Activated CD4-positive, alpha-beta T cell treated with anti-CD3 and anti-CD28 coated beads, Interleukin-2, amount 10 ng/mL, durations not matched to agents 24 days and 14 days (primary cell): ENCODE data around the gene RXFP3. TPM values are rescaled to one million over a fixed set of nuclear protein-coding genes. Genes with fewer than 3 reads are reported as not detected.
"Not testable (repeated sequence)": the region's sequence is repeated elsewhere in the genome, so short reads cannot be mapped to it uniquely, and the experiment has no call there.

Source experiments
- DNase-seq: peaks from one replicate; pipeline ENCODE4 v3.0.0; 2022
- H3K27ac Mint-ChIP-seq: one replicate; pipeline ENCODE4 v1.8.0; 2022; ENCODE audit warnings: mild to moderate bottlenecking, mixed read lengths
- H3K27me3 Mint-ChIP-seq: one replicate; pipeline ENCODE4 v1.8.0; 2022; ENCODE audit warnings: mixed read lengths
- H3K36me3 Mint-ChIP-seq: one replicate; pipeline ENCODE4 v1.8.0; 2022; ENCODE audit warnings: low read depth, mild to moderate bottlenecking, mixed read lengths
- H3K4me1 Mint-ChIP-seq: one replicate; pipeline ENCODE4 v1.8.0; 2021; ENCODE audit warnings: mixed read lengths
- H3K4me3 Mint-ChIP-seq: one replicate; pipeline ENCODE4 v1.8.0; 2022; ENCODE audit warnings: mild to moderate bottlenecking, moderate library complexity, mixed read lengths
- H3K9me3 Mint-ChIP-seq: one replicate; pipeline ENCODE4 v1.8.0; 2021; ENCODE audit warnings: mixed read lengths
- intact Hi-C: fragments of 100-400 bp; cut with micrococcal nuclease; formaldehyde crosslinking; loops from one replicate; pipeline ENCODE4 v1.15.1; 2023
- total RNA-seq: library from RNA; stranded (reverse); gene quantifications from 2 replicates; pipeline ENCODE4 v1.2.3, GENCODE V29; 2022

RXFP3 gene
- total RNA-seq, 1 donor from 2014 or later: not detected

DNA sequence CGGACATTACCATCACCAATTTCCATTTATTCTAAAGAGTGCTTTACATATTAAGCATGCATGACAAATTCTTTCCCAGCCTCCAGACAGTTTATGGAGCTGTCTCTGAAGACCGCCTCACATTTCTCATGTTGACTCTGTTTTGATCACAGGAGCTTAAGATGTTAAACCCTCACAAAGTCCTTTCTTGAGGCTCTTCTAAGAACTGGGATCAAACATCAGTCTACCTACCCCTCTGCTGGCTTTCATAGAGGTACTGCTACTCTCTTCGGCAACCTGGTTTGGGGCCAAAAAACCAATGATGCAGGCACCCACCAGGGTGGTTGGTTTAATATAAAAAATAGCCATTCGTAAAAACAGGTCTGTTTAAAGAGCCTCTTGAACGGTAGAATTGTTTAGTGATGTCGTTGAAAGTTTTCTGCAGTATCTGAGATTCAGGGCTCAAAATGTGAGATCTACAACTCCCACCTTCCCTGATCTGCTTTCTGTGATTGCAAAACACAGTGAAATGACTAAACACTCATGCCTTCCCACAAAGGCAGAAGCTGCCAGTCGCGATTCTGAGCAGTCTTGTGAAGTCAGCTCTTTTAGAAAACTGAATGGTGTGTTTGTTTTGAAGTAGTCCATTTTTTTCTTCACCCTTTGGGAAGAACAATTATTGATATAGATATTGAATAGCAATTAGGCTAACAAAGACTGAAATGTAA is 3.5 kb downstream of the RXFP3 start:
- intact Hi-C loops: loop anchor here (5.0 kb wide), 1 partner anchor 1227 kb away; the partner anchor contains the start of gene NPR3
- peaks cover 54% of the 10 kb centered on the region for H3K27me3 Mint-ChIP-seq
- H3K9me3 Mint-ChIP-seq: no peaks in the 10 kb centered on the region
- H3K36me3 Mint-ChIP-seq: no peaks in the 10 kb centered on the region
- peaks cover 3% of the 10 kb centered on the region for H3K4me1 Mint-ChIP-seq
- no peak overlapping the region for H3K4me3 Mint-ChIP-seq
- no peak overlapping the region for H3K27ac Mint-ChIP-seq
- DNase-seq: no peak

DNA sequence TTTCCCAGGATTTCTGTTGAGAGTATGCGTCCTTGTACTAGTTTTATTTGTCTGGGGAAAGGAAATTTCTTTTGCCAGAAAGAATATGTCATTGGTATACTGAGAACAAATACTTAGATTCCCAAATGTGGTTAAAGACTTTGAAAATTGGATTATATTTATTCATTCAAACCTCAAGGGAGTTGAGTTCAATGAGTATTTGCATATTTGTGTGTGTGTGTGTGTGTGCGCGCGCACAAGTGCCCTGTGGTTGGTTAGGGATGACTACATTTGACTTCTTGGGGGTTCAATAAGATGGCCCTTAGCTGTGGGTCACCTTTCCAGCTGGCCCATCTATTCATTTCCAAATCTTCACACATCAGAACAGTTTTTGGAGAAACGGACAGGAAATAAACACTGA is 4.9 kb downstream of the RXFP3 start:
- Mint-ChIP-seq H3K9me3 (no peaks in the 10 kb centered on the region), H3K36me3 (no peaks in the 10 kb centered on the region), H3K4me1 (peaks cover under 1% of the 10 kb centered on the region), H3K27ac (no peak overlapping the region), H3K4me3 (no peak overlapping the region), H3K27me3 (peaks cover 46% of the 10 kb centered on the region)
- intact Hi-C loops: no loop called here
- no peak for DNase-seq

DNA sequence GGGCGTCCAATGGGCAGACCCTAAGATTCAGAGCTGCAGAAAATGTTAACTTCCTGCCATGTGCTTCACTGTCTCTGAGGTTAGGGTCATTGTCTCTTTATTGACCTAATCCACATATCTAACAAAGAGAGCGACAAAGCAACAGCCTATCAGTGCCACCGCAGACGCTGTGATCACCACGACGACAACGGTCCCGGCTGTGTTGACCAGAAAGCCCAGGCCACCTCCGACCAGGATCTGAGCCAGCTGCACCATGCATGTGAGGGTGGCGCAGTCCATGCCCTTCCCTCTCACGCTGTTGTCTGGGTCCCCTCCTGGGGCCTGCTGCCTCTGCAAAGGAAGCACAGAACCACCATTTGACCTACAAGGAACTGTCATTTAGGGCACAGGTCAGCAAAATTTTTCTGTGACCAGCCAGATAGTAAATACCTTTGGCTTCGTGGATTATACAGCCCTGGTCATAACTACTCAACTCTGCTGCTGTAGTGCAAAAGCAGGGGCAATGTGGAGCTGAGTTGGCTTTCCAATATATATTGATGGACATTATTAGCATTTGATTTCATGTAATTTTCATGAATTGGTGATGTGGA is 8.5 kb downstream of the RXFP3 start:
- no peak overlapping the region for H3K4me3 Mint-ChIP-seq
- no peak for DNase-seq
- peaks cover 25% of the 10 kb centered on the region for H3K27me3 Mint-ChIP-seq
- no peak overlapping the region for H3K27ac Mint-ChIP-seq
- no peaks in the 10 kb centered on the region for H3K4me1 Mint-ChIP-seq
- intact Hi-C loops: no loop called here
- no peaks in the 10 kb centered on the region for H3K36me3 Mint-ChIP-seq
- H3K9me3 Mint-ChIP-seq: peaks cover 3% of the 10 kb centered on the region

DNA sequence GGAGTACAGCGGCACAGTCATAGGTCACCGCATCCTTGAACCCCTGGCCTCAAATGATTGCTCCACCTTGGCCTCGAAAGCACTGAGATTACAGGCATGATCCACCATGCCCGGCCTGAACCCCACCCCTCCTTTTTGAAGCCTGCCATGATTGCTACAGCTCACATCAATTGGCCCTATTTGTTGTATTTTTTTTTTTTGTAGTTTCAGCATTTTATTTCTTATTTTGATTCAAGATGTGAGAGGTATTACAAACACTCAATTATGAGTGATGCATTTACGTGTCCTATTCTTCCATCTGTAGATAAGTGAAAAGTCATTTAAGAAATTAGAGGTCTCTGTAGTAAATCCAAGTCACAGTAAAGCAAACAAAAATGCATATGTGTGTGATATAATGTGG is 16.0 kb downstream of the RXFP3 start:
- H3K27me3 Mint-ChIP-seq, H3K4me1 Mint-ChIP-seq, H3K4me3 Mint-ChIP-seq, DNase-seq, H3K36me3 Mint-ChIP-seq, H3K9me3 Mint-ChIP-seq, H3K27ac Mint-ChIP-seq, intact Hi-C loops: not testable (repeated sequence)

DNA sequence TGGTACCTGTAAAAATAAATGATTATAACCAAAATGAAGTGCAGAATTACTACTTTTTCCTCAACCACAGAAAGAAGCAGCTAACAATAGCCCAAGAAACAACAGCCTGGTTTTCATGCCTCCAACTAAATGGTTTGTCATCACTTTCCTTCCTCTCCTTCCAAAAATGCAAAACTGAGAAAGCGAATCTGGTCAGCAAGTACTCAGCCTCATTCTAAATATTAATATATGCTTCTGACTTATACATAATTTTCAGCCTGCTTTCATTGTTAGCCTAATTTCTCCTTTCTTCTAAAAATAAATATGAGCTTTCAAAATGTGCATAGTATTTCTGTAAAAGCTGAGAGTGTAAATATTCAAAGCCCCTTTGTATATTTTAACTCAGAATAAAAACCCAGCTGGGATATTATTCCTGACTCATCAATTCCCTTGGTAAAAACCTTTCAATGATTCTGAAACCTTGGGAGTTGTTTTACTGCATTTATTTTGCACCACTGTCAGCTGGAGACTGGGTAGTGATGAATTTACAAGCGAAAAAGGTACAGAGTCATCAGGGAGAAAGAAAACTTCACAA is 21.5 kb downstream of the RXFP3 start:
- DNase-seq: no peak
- Mint-ChIP-seq H3K27me3 (peaks cover 22% of the 10 kb centered on the region), H3K9me3 (no peaks in the 10 kb centered on the region), H3K4me1 (no peaks in the 10 kb centered on the region), H3K4me3 (no peak overlapping the region), H3K27ac (no peak overlapping the region), H3K36me3 (no peaks in the 10 kb centered on the region)
- intact Hi-C loops: no loop called here

DNA sequence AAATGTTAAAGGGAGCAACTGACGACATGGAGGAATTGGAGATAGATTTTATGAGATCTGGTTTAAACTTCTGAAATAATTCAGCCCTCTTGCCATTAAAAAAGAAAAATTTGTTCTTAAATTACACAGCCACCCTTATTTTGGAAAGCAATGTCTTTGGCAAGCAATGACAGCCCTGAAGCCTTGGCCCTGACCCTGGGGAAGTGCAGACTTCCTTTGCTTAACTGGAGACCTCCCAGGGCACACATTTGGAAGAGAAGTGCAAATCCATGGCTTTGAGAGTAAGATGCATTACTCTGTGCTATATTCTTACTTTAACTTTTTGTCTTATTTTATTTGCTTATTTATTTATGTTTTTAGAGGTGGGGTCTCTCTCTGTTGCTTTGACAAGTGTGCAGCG is 22.0 kb downstream of the RXFP3 start:
- DNase-seq: no peak
- Mint-ChIP-seq H3K4me3 (no peak overlapping the region), H3K4me1 (no peaks in the 10 kb centered on the region), H3K36me3 (no peaks in the 10 kb centered on the region), H3K27ac (no peak overlapping the region), H3K9me3 (no peaks in the 10 kb centered on the region), H3K27me3 (peaks cover 22% of the 10 kb centered on the region)
- intact Hi-C loops: no loop called here

DNA sequence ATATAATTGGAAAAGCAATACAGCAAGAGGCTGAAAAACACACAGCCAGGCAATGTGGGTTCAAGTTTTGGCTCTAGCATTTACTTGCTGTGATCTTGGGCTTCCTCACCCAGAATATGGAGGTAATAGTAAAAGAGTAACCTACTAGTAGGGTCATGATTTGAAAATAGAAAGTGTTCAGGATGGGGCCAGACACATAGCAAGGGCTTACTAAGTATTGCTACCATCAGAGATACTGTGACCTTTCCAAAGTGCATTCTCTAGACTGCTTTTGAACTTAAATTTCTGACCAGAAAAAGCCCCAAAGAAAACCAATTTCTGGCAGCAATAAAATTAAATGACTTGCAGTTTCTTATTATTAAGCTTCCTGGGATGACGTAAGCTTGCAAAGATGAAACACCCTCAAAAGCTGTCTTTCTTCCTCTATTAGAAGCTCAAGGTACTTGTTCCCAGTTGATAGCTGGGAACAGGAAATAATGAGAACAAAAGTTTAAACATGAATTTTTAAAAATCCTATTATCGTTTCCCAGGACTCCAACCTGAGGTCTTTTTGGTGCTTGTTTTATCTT is 28.0 kb downstream of the RXFP3 start:
- no peaks in the 10 kb centered on the region for H3K36me3 Mint-ChIP-seq
- DNase-seq: no peak
- peaks cover 13% of the 10 kb centered on the region for H3K27me3 Mint-ChIP-seq
- H3K27ac Mint-ChIP-seq: no peak overlapping the region
- H3K4me3 Mint-ChIP-seq: no peak overlapping the region
- intact Hi-C loops: no loop called here
- peaks cover 6% of the 10 kb centered on the region for H3K4me1 Mint-ChIP-seq
- H3K9me3 Mint-ChIP-seq: no peaks in the 10 kb centered on the region

DNA sequence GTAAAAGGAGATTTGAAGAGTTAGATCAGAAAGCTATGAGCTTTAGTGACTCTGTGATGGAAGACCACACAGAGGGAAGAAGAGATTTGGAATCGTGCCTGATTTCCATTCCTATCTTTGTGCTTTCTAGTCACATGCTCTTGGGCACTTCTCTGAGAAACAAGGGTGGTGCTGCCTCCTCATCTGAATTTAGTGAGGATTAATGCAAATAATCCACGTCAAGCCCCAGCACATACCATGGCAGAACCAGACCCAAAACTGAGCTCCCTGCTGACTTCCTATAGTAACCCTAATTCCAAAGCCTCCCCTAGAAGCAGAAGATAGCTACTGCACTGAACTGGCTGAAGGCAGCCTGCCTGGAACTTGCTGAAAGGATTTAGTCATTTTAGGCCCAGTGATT is 30.6 kb downstream of the RXFP3 start:
- H3K36me3 Mint-ChIP-seq: no peaks in the 10 kb centered on the region
- no peak for DNase-seq
- H3K27me3 Mint-ChIP-seq: peaks cover 3% of the 10 kb centered on the region
- no peaks in the 10 kb centered on the region for H3K9me3 Mint-ChIP-seq
- intact Hi-C loops: no loop called here
- H3K27ac Mint-ChIP-seq: no peak overlapping the region
- H3K4me1 Mint-ChIP-seq: peaks cover 6% of the 10 kb centered on the region
- no peak overlapping the region for H3K4me3 Mint-ChIP-seq

DNA sequence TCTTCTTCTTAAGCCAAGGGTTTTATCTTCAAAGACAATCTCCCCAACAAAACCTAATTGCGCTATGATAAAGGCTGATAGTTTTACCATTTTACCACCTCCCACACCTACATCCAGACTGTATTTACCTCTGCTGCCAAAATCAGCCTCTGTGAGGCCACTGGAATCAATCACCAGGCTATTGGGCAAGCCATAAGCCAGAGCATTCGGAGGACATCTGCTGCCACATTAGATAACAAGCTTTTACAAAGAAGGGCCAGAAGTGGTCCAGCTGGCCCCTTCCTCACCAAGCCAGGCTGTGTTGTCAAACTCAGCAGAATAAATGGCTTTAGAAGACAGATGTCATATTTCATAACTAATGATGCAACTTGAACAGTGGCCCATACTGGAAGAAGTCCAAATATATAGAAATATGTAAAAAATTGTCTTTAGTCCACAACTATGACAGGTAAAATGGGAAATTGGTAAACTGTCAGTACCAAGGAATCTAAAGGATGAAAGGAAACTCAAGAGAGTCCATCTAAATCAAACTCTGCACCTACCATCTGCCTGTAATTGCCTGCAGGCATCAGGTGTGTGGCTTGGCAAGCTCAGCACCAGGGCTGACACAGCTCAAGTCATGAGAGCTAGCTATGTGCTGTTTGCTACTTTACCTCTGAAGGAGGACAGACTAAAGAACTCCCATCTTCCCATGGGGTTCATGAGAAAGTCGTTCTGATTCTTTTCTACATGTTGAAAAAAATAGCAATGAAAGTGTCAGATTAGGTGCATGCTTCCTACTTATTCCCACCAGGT is 32.2 kb downstream of the RXFP3 start:
- peaks cover 5% of the 10 kb centered on the region for H3K27me3 Mint-ChIP-seq
- DNase-seq: no peak
- H3K9me3 Mint-ChIP-seq: no peaks in the 10 kb centered on the region
- no peak overlapping the region for H3K27ac Mint-ChIP-seq
- peaks cover 12% of the 10 kb centered on the region for H3K4me1 Mint-ChIP-seq
- H3K4me3 Mint-ChIP-seq: no peak overlapping the region
- intact Hi-C loops: no loop called here
- H3K36me3 Mint-ChIP-seq: no peaks in the 10 kb centered on the region

DNA sequence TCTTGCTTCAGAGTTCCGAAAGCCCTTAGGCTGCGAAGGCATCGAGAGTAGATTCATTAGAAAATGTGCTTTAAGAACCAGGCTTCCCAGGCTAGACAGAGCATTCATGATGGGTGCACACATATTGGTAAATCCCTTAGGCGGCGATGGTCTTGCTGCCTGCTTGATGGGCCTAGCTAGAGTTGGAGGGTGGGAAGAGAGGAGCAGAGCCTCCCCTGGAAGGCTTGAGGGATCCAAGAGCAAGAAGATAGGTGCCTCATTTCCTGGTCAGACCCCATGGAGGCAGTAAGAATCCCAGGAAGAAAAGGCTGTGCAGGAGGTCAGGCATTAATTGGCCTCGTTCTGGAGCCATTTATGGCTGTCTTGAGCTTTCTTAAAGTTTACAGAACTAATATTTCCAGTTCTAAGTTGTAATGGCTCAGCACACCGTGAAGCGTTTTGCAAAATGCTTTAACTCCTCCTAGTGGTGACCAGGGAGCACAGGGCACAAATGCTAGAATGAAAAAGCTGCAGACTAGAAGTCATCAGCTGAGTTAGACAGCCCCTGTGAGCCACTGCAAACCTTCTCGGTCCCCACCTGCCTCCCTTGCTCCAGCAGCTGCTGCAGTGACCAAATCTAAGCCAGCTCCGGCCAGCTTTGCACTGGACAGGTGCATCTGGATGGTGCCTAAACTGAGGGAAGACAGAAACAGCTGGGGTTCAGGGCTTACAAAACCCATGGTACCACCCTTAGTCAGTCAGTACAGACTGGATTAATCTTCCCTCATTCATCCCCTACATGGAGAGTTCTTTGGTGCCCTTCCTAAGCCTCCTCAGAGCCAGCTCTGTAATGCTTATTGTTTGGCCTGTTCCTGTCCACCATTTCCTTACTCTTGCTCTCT is 33.6 kb downstream of the RXFP3 start:
- H3K4me3 Mint-ChIP-seq: no peak overlapping the region
- H3K36me3 Mint-ChIP-seq: no peaks in the 10 kb centered on the region
- no peaks in the 10 kb centered on the region for H3K9me3 Mint-ChIP-seq
- DNase-seq: peak; percentile 71
- peaks cover 13% of the 10 kb centered on the region for H3K4me1 Mint-ChIP-seq
- intact Hi-C loops: loop anchor here (10.0 kb wide), 1 partner anchor 535 kb away; no protein-coding TSS in a partner anchor
- no peak overlapping the region for H3K27ac Mint-ChIP-seq
- H3K27me3 Mint-ChIP-seq: peaks cover 6% of the 10 kb centered on the region

DNA sequence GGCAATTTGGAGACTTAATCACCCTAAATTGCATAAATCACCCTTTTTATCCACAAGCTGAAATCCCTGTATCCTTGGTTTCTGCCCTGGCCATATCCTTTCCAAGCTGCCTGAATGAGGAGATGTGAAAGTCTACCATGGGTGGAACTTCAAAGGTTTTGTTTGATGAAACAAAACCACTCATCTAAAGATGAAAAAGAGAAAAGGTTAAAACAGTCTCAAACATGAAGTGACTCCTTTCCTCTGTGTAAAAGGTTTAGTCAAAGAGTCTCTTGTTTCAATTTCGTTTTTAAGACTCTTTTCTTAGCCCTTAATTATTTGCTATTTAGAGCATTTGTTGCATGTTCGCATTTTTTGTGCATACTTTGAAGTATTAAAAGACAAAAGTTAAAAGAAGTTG is 37.1 kb downstream of the RXFP3 start:
- Mint-ChIP-seq H3K27me3 (peaks cover 12% of the 10 kb centered on the region), H3K27ac (no peak overlapping the region), H3K4me3 (peak overlapping the region; percentile 34), H3K9me3 (no peaks in the 10 kb centered on the region), H3K36me3 (no peaks in the 10 kb centered on the region), H3K4me1 (peaks cover 10% of the 10 kb centered on the region)
- DNase-seq: no peak
- intact Hi-C loops: loop anchor here (2.0 to 10.0 kb wide), 2 partner anchors 50 to 538 kb away; no protein-coding TSS in a partner anchor

DNA sequence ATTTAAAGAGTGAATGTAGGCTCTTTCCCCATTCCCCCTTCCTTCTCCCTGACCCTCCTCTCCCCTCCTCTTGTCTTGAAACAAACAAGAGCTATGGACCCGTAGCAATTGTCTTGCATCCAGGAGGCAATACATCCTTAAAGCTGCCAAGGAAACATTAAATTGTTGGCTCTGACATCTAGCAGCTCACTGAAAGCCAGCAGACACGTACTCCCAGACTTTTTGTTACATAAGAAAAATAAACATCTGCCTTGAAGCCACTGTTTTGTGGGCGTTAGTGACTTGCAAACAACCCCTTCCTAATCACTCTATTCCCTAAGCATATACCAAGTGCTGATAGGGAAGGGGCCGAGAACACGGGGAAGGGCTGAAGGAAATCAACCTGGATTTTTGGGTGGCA is 39.7 kb downstream of the RXFP3 start:
- Mint-ChIP-seq H3K27ac (no peak overlapping the region), H3K9me3 (no peaks in the 10 kb centered on the region)
- intact Hi-C loops: loop anchor here (10.0 kb wide), 1 partner anchor 541 kb away; no protein-coding TSS in a partner anchor

DNA sequence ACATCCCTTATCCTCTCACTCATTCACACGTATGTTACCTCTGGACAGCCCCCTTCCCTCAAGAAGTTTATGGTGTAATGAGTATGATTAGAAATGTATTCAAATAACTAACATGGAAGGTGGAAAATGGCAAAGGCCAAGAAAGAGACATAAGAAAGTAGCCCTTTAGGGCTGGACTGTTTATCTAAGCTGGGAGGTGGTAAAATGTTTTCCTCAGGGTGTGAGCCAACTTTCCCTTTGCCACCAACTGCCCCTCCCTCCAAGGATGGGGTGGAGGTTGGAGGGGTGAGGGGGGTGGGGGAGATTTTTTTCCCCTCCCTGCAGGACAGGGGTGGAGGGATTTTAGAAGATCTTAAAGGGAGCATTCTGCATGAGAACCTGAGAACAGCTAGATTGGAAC is 40.1 kb downstream of the RXFP3 start:
- Mint-ChIP-seq H3K27ac (no peak overlapping the region), H3K4me1 (peaks cover 10% of the 10 kb centered on the region), H3K9me3 (no peaks in the 10 kb centered on the region), H3K27me3 (peaks cover 11% of the 10 kb centered on the region), H3K36me3 (no peaks in the 10 kb centered on the region), H3K4me3 (no peak overlapping the region)
- intact Hi-C loops: loop anchor here (10.0 kb wide), 1 partner anchor 542 kb away; no protein-coding TSS in a partner anchor
- DNase-seq: no peak

More for the DNA sequence above, 39.7 kb downstream of the RXFP3 start:
- no peak for DNase-seq
- peaks cover 11% of the 10 kb centered on the region for H3K27me3 Mint-ChIP-seq
- no peak overlapping the region for H3K4me3 Mint-ChIP-seq
- H3K36me3 Mint-ChIP-seq: no peaks in the 10 kb centered on the region
- peaks cover 10% of the 10 kb centered on the region for H3K4me1 Mint-ChIP-seq
